MCF 10A (cell line): ENCODE data around the gene ZNF888. TPM values are rescaled to one million over a fixed set of nuclear protein-coding genes. Genes with fewer than 3 reads are reported as not detected.
A peak's percentile ranks its signal among the peaks of the same experiment; 100 is the strongest.
"Not testable (repeated sequence)": the region's sequence is repeated elsewhere in the genome, so short reads cannot be mapped to it uniquely, and the experiment has no call there.

ENCODE experiments used
- BruUV-seq: library from RNA; stranded (reverse); fragments of 400-500 nt; replicated peaks from 2 replicates; lab custom pipeline; 2021; lab: Mats Ljungman, UMichigan
- CTCF ChIA-PET: fragments of 300-600 bp; sonication (Branson Sonifier 250); formaldehyde crosslinking; extraction: SDS; loops from one replicate; lab custom pipeline; 2021; ENCODE audit warnings: antibody characterized with exemption, inconsistent platforms; lab: Yijun Ruan, JAX
- POLR2A ChIA-PET: fragments of 300-600, 350-650 bp; sonication (Branson Sonifier 250); formaldehyde crosslinking; extraction: SDS; loops from one replicate; lab custom pipeline; 2020; ENCODE audit warnings: antibody characterized with exemption, inconsistent platforms; lab: Yijun Ruan, JAX
- DNase-seq: peaks from one replicate; pipeline ENCODE4 v3.0.0-alpha.2; 2018; ENCODE audit not compliant: unreplicated experiment
- H3K27ac Mint-ChIP-seq: one replicate; pipeline ENCODE4 v1.8.0; 2022; ENCODE audit warnings: mild to moderate bottlenecking, low read depth, mixed read lengths; ENCODE audit not compliant: unreplicated experiment
- H3K27me3 Mint-ChIP-seq: one replicate; pipeline ENCODE4 v1.8.0; 2022; ENCODE audit warnings: mixed read lengths; ENCODE audit not compliant: insufficient read depth, unreplicated experiment
- H3K36me3 Mint-ChIP-seq: one replicate; pipeline ENCODE4 v1.8.0; 2022; ENCODE audit warnings: mild to moderate bottlenecking, moderate library complexity, mixed read lengths; ENCODE audit not compliant: insufficient read depth, unreplicated experiment
- H3K4me1 Mint-ChIP-seq: one replicate; pipeline ENCODE4 v1.8.0; 2022; ENCODE audit warnings: mixed read lengths; ENCODE audit not compliant: insufficient read depth, unreplicated experiment
- H3K4me3 Mint-ChIP-seq: one replicate; pipeline ENCODE4 v1.8.0; 2022; ENCODE audit warnings: mild to moderate bottlenecking, moderate library complexity, mixed read lengths; ENCODE audit not compliant: unreplicated experiment
- H3K9me3 Mint-ChIP-seq: one replicate; pipeline ENCODE4 v1.8.0; 2022; ENCODE audit warnings: mixed read lengths; ENCODE audit not compliant: unreplicated experiment
- CTCF ChIP-seq: fragments of 200-600 bp; IDR thresholded peaks from one replicate; pipeline ENCODE4 v1.8.0; 2022; ENCODE audit warnings: antibody characterized with exemption, mild to moderate bottlenecking; ENCODE audit not compliant: unreplicated experiment
- intact Hi-C: fragments of 100-400 bp; cut with micrococcal nuclease; formaldehyde crosslinking; loops from 2 replicates; pipeline ENCODE4 v1.14.1; 2022
- total RNA-seq: library from RNA; stranded (reverse); gene quantifications from 2 replicates; pipeline ENCODE4 v1.2.3, GENCODE V29; 2022

The ZNF888 gene
- total RNA-seq, 1 experiment from 2014 or later = 7.0 TPM

DNA sequence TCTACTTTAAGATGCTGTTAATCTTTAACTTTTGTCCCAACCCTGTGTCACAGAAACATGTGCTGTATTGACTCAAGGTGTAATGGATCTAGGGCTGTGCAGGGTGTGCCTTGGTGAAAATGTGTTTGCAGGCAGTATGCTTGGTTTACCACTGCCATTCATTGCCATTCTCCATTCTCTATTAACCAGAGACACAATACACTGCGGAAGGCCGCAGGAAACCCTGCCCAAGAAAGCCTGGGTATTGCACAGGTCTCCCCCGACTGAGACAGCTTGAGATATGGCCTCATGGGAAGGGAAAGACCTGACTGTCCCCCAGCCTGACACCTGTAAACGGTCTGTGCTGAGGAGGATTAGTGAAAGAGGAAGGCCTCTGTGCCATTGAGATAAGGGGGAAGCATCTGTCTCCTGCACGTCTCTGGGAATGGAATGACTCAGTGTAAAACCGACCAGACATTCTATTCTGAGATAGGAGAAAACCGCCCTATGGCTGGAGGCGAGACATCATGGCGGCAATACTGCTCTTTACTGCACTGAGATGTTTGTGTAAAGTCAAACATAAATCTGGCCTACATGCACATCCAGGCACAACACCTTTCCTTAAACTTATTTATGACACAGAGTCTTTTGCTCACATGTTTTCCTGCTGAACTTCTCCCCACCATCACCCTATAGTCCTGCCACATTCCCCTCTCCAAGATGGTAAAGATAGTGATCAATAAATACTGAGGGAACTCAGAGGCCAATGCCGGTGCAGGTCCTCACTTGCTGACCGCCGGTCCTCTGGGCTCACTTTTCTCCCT, 13.1 kb upstream of the ZNF888 start:
- Mint-ChIP-seq H3K4me3 (no peak overlapping the region), H3K9me3 (peaks cover 9% of the 10 kb centered on the region), H3K27ac (no peak overlapping the region), H3K36me3 (peaks cover 6% of the 10 kb centered on the region), H3K27me3 (no peaks in the 10 kb centered on the region), H3K4me1 (peaks cover 4% of the 10 kb centered on the region)
- intact Hi-C loops = no loop called here
- no peak for TF ChIP-seq CTCF
- no peak for DNase-seq
- no TSS peak for BruUV-seq
- ChIA-PET POLR2A (no interaction called here), CTCF (interaction anchor here (0.6 kb wide), 1 partner anchor 1389 kb away, joined by 3 read pairs; no protein-coding TSS in a partner anchor)

DNA sequence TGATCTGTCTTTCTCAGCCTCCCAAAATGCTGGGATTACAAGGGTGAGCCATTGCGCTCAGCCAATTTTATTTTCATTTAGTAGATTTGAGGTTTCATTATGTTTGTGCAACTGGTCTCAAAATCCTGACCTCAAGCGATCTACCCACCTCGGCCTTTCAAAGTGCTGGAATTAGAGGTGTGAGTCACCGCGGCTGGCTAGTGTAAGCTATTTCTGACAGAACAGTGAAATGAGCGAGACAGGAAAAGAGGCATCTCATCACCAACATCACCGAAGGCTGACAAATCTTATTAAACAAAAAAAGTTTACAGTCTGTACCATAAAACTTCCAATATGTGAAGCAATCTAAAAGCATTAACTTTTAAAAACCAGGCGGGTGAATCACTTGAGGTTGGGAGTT, 12.2 kb upstream of the ZNF888 start:
- Mint-ChIP-seq H3K4me1 (no peaks in the 10 kb centered on the region), H3K27ac (no peak overlapping the region), H3K4me3 (no peak overlapping the region), H3K27me3 (no peaks in the 10 kb centered on the region), H3K9me3 (peaks cover 9% of the 10 kb centered on the region), H3K36me3 (peaks cover 10% of the 10 kb centered on the region)
- no TSS peak for BruUV-seq
- no peak for DNase-seq
- ChIA-PET POLR2A (no interaction called here), CTCF (no interaction called here)
- intact Hi-C loops = no loop called here
- no peak for TF ChIP-seq CTCF

- peak overlapping the region; percentile 83 for H3K27ac Mint-ChIP-seq
- H3K27me3 Mint-ChIP-seq, BruUV-seq, H3K9me3 Mint-ChIP-seq: not testable (repeated sequence)
- intact Hi-C loops = loop anchor here (10.0 kb wide), 1 partner anchor 180 kb away; the partner anchor contains the start of gene ZNF160
- H3K4me3 Mint-ChIP-seq = peak overlapping the region; percentile 92
- peaks cover 14% of the 10 kb centered on the region for H3K36me3 Mint-ChIP-seq
- CTCF ChIA-PET = interaction anchor here (1.1 kb wide), 1 partner anchor 752 kb away, joined by 3 read pairs; no protein-coding TSS in a partner anchor
- peak; percentile 74 for DNase-seq
- POLR2A ChIA-PET = interaction anchor here (0.6 to 1.8 kb wide), 12 partner anchors 16 to 189 kb away, joined by 3 to 22 read pairs (median 4); partner anchors contain the start of genes ZNF611 and ZNF816
- H3K4me1 Mint-ChIP-seq = peaks cover 37% of the 10 kb centered on the region
Measured at GRCh38 chr19:52924641-52925040, 1.4 kb upstream of the ZNF888 start.

GRCh38 chr19:52923778-52924593, 758 bp upstream of the ZNF888 start:
- DNase-seq = peak; percentile 78
- no peaks in the 10 kb centered on the region for H3K27me3 Mint-ChIP-seq
- peak overlapping the region; percentile 92 for H3K4me3 Mint-ChIP-seq
- BruUV-seq = TSS peak; percentile 91
- no peaks in the 10 kb centered on the region for H3K9me3 Mint-ChIP-seq
- H3K36me3 Mint-ChIP-seq = peaks cover 14% of the 10 kb centered on the region
- TF ChIP-seq CTCF = no peak
- ChIA-PET POLR2A (interaction anchor here (0.6 to 1.8 kb wide), 19 partner anchors 10 to 1119 kb away, joined by 3 to 22 read pairs (median 3); partner anchors contain the start of genes ZNF611 and ZNF816), CTCF (interaction anchor here (1.1 kb wide), 1 partner anchor 752 kb away, joined by 3 read pairs; no protein-coding TSS in a partner anchor)
- intact Hi-C loops = loop anchor here (2.0 to 10.0 kb wide), 5 partner anchors 19 to 189 kb away; partner anchors contain the start of genes ZNF160, ZNF611 and ZNF816
- H3K27ac Mint-ChIP-seq = peak overlapping the region; percentile 83
- H3K4me1 Mint-ChIP-seq = peaks cover 37% of the 10 kb centered on the region
